SK-N-MC (cell line): Measurements from ENCODE around the gene CALCB.

Source experiments
- EZH2 ChIP-seq: fragments of 200-600 bp; sonication (generic); IDR thresholded peaks from one replicate; pipeline ENCODE4 v1.6.1; 2017; ENCODE audit warnings: antibody characterized with exemption
- POLR2AphosphoS5 ChIP-seq: IDR thresholded peaks from 2 replicates; pipeline ENCODE4 v1.6.1; 2012; ENCODE audit warnings: mild to moderate bottlenecking, low read depth, low read length, borderline replicate concordance

DNA sequence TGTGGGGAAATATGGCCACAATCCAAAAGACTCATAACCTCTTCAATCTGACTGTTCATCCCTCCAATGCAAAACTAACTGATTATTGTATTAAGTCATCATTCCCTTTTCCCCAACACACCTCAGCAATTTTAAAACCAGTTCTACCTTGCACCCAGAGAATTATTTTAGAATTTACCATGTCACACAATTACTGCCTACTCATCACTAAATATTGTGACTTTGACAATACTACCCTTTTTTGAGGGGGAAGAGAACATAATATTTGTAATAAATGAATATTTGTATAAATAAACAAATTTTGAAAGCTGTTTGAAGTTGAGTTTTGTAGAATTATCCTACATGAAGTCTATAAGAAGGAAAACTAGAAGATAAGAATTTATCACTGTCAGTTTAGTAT is 28.2 kb upstream of the CALCB start:
- TF ChIP-seq POLR2AphosphoS5 (no peak), EZH2 (no peak)
